NCI-H748 (cell line): ENCODE measurements around the gene SLC41A3.

Experiments
- DNase-seq: peaks from one replicate; lab custom pipeline; 2025; ENCODE audit not compliant: unreplicated experiment; lab: John Stamatoyannopoulos, UW

SLC41A3 gene

GRCh38 chr3:126083913-126084767 lies at the start of gene SLC41A3:
Gene SLC41A3 (minus strand): TSS chr3:126084124. CDS start chr3:126068219, 15,905 bp downstream.
- DNase-seq: peak; percentile 80

GRCh38 chr3:126133606-126134005 lies 49.7 kb upstream of the SLC41A3 start:
- no peak for DNase-seq

- DNase-seq: no peak
Measured at GRCh38 chr3:126132751-126133511, 49.0 kb upstream of the SLC41A3 start.

- no peak for DNase-seq
Measured at GRCh38 chr3:126131881-126132750, 48.2 kb upstream of the SLC41A3 start.

GRCh38 chr3:126130981-126131745 lies 47.2 kb upstream of the SLC41A3 start:
- DNase-seq: no peak

- DNase-seq: no peak
Measured at GRCh38 chr3:126130081-126130855, 46.3 kb upstream of the SLC41A3 start.

- no peak for DNase-seq
Measured at GRCh38 chr3:126129398-126129891, 45.5 kb upstream of the SLC41A3 start.

- DNase-seq: no peak
Measured at GRCh38 chr3:126128504-126129397, 44.8 kb upstream of the SLC41A3 start.

- no peak for DNase-seq
Measured at GRCh38 chr3:126127904-126128303, 44.0 kb upstream of the SLC41A3 start.

GRCh38 chr3:126127452-126127851 lies 43.5 kb upstream of the SLC41A3 start:
- DNase-seq: no peak

GRCh38 chr3:126126811-126127431 lies 43.0 kb upstream of the SLC41A3 start:
- no peak for DNase-seq

GRCh38 chr3:126126286-126126685 lies 42.4 kb upstream of the SLC41A3 start:
- DNase-seq: no peak

GRCh38 chr3:126125781-126126251 lies 41.9 kb upstream of the SLC41A3 start:
- no peak for DNase-seq

GRCh38 chr3:126125341-126125740 lies 41.4 kb upstream of the SLC41A3 start:
- no peak for DNase-seq

- DNase-seq: no peak
Measured at GRCh38 chr3:126124896-126125295, 41.0 kb upstream of the SLC41A3 start.

- DNase-seq: no peak
Measured at GRCh38 chr3:126124148-126124868, 40.4 kb upstream of the SLC41A3 start.

GRCh38 chr3:126121632-126122031 lies 37.7 kb upstream of the SLC41A3 start:
- DNase-seq: no peak
